Tibial nerve (tissue), 4 donors: ENCODE measurements around the gene FER1L5. TPM values are rescaled to one million over a fixed set of nuclear protein-coding genes. Genes with fewer than 3 reads are reported as not detected.

ENCODE experiments used
- DNase-seq, 2 donors: peaks; one replicate each; pipeline ENCODE4 v3.0.0-alpha.2; 2019; ENCODE audit warnings: low spot score in 2 of 2
- H3K27ac ChIP-seq, 4 donors: fragments of 200-600 bp; sonication (generic) in 3 of 4; one replicate each; pipeline ENCODE4 v1.5.1; 2017 to 2019; ENCODE audit warnings: mild to moderate bottlenecking in 1 of 4
- H3K27me3 ChIP-seq, 2 donors: fragments of 200-600 bp; sonication (generic) in 1 of 2; one replicate each; pipeline versions ENCODE4 v1.5.1 to v1.6.0; 2017 to 2019
- H3K36me3 ChIP-seq, 3 donors: fragments of 200-600 bp; sonication (generic); one replicate each; pipeline ENCODE4 v1.5.1; 2018 to 2019
- H3K4me1 ChIP-seq, 4 donors: fragments of 200-600 bp; sonication (generic) in 3 of 4; one replicate each; pipeline ENCODE4 v1.5.1; 2017 to 2019
- H3K4me3 ChIP-seq, 4 donors: fragments of 200-600 bp; sonication (generic) in 3 of 4; one replicate each; pipeline ENCODE4 v1.5.1; 2017 to 2019; ENCODE audit warnings: mild to moderate bottlenecking in 1 of 4, moderate library complexity in 1 of 4
- H3K9me3 ChIP-seq, 4 donors: fragments of 200-600 bp; sonication (generic) in 3 of 4; one replicate each; pipeline ENCODE4 v1.5.1; 2017 to 2019
- EP300 ChIP-seq, 2 donors: sonication (generic); formaldehyde crosslinking; IDR thresholded peaks; one replicate each; pipeline ENCODE4 v1.6.1; 2017; ENCODE audit warnings: antibody characterized with exemption in 2 of 2, mild to moderate bottlenecking in 1 of 2
- POLR2A ChIP-seq, 2 donors: fragments of 450-650 bp; IDR thresholded peaks; one replicate each; pipeline ENCODE4 v1.6.1; 2017; ENCODE audit warnings: antibody characterized with exemption in 2 of 2, mild to moderate bottlenecking in 2 of 2, moderate library complexity in 2 of 2
- WGBS, 2 donors: methylation state at CpG; one replicate each; pipeline ENCODE4 v1.1.5; 2018; 5-methylcytosine and 5-hydroxymethylcytosine counted together
- total RNA-seq, 4 donors: library from RNA; depleted of rRNA; stranded (reverse); fragments of >200 nt; gene quantifications; one replicate each; pipeline ENCODE4 v1.1.0, GENCODE V29; 2016
- TF ChIP-seq, protein P1 (sequence below), 5 experiments: fragments of 200-600 bp in 3 of 5; fragments of 450-650 bp in 2 of 5; sonication (generic) in 3 of 5; IDR thresholded peaks; one replicate each; pipeline ENCODE4 v1.5.1; 2016 to 2019; ENCODE audit warnings: antibody characterized with exemption in 5 of 5, mild to moderate bottlenecking in 3 of 5, moderate library complexity in 2 of 5

The FER1L5 gene
- total RNA-seq, 4 donors from 2014 or later = 0.20 to 0.60 TPM; not detected in 2

DNA sequence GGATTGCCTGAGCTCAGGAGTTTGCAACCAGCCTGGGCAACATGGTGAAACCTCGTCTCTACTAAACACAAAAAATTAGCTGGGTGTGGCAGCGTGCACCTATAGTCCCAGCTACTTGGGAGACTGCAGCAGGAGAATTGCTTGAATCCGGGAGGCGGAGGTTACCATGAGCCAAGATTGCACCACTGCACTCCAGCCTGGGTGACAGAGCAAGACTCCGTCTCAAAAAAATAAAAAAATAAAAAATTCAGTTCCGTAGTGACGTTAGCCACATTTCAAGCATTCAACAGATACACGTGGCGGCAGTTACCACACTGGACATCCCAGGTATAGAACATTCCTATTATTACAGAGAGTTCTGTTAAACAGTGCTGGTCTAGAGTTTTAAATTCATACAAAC, 8.9 kb upstream of the FER1L5 start:
- Histone ChIP-seq H3K9me3 (no peaks in the 10 kb centered on the region), H3K4me1 (peaks cover 0 to 72% (median 20%) of the 10 kb centered on the region in 4 donors), H3K36me3 (peaks cover 5 to 65% (median 5%) of the 10 kb centered on the region in 3 donors), H3K27ac (no peak overlapping the region), H3K27me3 (no peaks in the 10 kb centered on the region), H3K4me3 (no peak overlapping the region)
- DNase-seq = no peak
- TF ChIP-seq POLR2A (IDR thresholded peaks at IDR 0.05) (no peak), EP300 (IDR thresholded peaks at IDR 0.05) (no peak)
- TF ChIP-seq, protein P1, sequence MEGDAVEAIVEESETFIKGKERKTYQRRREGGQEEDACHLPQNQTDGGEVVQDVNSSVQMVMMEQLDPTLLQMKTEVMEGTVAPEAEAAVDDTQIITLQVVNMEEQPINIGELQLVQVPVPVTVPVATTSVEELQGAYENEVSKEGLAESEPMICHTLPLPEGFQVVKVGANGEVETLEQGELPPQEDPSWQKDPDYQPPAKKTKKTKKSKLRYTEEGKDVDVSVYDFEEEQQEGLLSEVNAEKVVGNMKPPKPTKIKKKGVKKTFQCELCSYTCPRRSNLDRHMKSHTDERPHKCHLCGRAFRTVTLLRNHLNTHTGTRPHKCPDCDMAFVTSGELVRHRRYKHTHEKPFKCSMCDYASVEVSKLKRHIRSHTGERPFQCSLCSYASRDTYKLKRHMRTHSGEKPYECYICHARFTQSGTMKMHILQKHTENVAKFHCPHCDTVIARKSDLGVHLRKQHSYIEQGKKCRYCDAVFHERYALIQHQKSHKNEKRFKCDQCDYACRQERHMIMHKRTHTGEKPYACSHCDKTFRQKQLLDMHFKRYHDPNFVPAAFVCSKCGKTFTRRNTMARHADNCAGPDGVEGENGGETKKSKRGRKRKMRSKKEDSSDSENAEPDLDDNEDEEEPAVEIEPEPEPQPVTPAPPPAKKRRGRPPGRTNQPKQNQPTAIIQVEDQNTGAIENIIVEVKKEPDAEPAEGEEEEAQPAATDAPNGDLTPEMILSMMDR (IDR thresholded peaks at IDR 0.05) = no peak
- 88 to 91% methylated on average over 9 of the region's 9 CpGs for WGBS, 2 donors

DNA sequence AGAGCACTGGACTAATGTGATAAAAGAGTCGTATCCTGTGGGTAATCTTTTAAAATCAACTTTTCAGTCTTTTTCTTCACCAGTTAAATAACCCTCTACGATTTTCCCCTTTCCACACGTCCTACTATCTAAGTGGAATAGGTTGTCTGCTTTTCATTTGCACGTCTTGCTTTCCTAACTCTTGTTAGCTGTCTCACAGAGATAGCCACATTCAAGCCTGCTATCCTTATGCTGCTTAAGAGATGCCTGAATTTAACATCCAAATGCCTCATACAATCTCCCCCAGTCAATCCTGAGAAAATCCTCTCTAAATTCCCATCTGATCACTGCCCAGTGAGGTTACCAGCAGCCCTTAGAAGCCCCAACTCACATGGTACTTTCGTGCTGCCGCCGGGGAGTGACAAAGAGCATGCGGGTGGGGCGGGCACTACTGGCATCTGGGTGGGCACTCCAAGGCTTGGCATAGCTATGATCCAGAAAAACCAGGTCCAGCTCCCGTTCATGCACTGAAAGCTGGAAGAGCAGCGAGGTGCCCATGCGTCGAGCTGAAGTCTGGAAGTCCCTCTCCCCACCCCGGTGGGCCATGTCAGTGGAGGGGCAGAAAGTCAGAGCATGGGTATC, 5.9 kb upstream of the FER1L5 start:
- peaks cover 0 to 61% (median 20%) of the 10 kb centered on the region in 4 donors for H3K4me1 ChIP-seq
- peak overlapping the region; percentile 66 to 93 (median 78) for H3K4me3 ChIP-seq
- H3K27ac ChIP-seq = peak overlapping the region in 3 of 4 donors; percentile 93 to 96 (median 95)
- peaks cover 0 to 36% (median 0%) of the 10 kb centered on the region in 3 donors for H3K36me3 ChIP-seq
- DNase-seq = no peak
- H3K9me3 ChIP-seq = no peaks in the 10 kb centered on the region
- TF ChIP-seq EP300 (IDR thresholded peaks at IDR 0.05) (no peak), POLR2A (IDR thresholded peaks at IDR 0.05) (no peak)
- TF ChIP-seq, protein P1 (IDR thresholded peaks at IDR 0.05) = no peak
- H3K27me3 ChIP-seq = no peaks in the 10 kb centered on the region
- 30 to 31% methylated on average over 14 of the region's 14 CpGs for WGBS, 2 donors

DNA sequence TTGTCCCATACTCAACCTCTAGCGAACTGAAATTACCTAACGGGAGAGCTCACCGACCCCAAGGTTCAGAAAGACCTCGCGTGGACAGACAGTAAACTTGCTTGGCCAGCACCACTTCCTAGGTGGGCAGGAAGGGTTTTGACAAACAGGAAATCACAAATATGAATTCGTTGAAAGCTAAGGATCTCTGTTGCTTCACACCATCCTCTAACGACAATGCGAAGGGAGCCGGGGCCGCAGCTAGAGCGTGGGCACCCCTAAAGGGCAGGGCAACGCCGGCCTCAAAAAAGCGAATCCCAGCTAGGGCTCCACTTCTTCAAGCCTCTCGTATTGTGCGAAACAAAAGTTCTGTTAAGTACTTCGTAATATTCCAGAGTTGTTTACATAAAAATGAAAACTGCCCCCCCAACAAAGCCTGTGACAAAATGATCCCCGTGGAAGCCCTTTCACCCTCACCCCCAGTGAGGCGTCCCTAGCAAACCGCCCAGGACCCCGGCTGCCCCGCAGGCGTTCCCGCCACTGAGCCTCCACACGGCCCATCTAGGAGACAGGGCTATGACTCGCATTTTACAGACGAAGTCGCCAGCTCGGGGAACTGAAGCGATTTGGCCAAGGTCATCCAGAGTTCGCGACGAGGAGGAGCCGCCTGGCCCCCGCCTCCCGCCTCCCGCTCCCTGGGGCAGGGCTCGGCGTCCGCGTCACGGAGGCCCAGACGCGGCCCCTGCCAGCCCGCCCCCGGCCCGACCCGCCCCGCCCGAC, 5.0 kb upstream of the FER1L5 start:
- Histone ChIP-seq H3K4me1 (peaks cover 0 to 55% (median 20%) of the 10 kb centered on the region in 4 donors), H3K36me3 (peaks cover 0 to 27% (median 0%) of the 10 kb centered on the region in 3 donors), H3K27ac (peak overlapping the region; percentile 93 to 96 (median 95)), H3K4me3 (peak overlapping the region; percentile 66 to 93 (median 78)), H3K27me3 (no peaks in the 10 kb centered on the region), H3K9me3 (no peaks in the 10 kb centered on the region)
- DNase-seq = peak; percentile 53 to 56
- TF ChIP-seq EP300 (IDR thresholded peaks at IDR 0.05) = no peak
- no peak for TF ChIP-seq POLR2A (IDR thresholded peaks at IDR 0.05)
- TF ChIP-seq, protein P1 (IDR thresholded peaks at IDR 0.05) = no peak
- WGBS, 2 donors = 0% methylated on average over 30 to 37 of the region's 50 CpGs

DNA sequence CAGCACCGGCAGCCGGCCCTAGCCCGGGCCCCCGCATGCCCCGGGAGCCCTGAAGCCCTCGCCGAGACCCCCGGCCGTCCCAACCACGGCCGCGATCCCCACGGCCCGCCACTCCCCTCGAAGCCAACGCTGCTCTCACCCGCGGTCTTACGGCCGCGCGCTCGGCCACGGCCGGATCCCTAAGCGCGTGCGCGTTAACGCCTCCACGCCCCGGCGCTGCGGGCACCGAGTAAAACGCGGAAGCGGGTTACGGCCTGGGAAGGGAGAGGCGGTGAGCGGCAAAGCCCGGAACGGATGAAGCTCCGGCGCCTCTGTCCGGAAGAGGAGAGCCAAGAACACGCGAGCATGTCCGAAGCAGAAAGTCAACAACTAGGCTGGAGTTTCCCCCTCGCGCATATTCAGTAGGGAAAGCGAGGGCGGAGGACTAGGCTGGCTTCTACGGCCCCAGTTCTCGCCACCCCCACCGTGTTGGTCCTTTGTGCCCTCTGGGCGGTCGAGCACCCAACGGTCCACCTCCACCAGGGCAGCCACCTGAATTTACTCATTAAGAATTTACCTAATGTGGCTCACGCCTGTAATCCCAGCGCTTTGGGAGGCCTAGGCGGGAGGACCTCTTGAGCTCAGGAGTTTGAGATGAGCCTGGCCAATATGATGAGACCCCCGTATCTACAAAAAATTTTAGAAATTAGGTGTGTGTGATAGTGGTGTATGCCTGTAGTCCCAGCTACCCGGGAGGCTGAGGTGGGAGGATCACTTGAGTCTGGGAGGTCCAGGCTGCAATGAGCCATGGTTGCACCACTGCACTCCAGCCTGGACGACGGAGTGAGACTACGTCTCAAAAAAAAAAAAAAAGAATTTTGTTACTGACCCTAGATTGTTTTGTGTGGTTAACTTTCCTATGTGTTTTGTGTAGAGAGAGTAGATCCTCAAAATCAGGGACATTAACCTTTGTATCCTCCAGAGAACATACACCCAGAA, 4.1 kb upstream of the FER1L5 start, which contains the start of gene KANSL3:
Gene KANSL3, minus strand, starts transcription at position 169 of the 978 bp plus-strand sequence. CDS start 1,177 bp downstream, outside the sequence.
- no peaks in the 10 kb centered on the region for H3K9me3 ChIP-seq
- H3K36me3 ChIP-seq = peaks cover 0 to 18% (median 0%) of the 10 kb centered on the region in 3 donors
- no peaks in the 10 kb centered on the region for H3K27me3 ChIP-seq
- DNase-seq = peak; percentile 77 to 81
- 13 to 15% methylated on average over 34 to 40 of the region's 67 CpGs for WGBS, 2 donors
- H3K4me3 ChIP-seq = peak within 1 kb of the TSS; percentile 66 to 93 (median 78)
- H3K27ac ChIP-seq = peak within 1 kb of the TSS; percentile 93 to 96 (median 95)
- H3K4me1 ChIP-seq = peaks cover 0 to 51% (median 20%) of the 10 kb centered on the region in 4 donors
- TF ChIP-seq POLR2A (IDR thresholded peaks at IDR 0.05) = peak; percentile 96 to 100
- peak; percentile 90 to 99 for TF ChIP-seq EP300 (IDR thresholded peaks at IDR 0.05)
- TF ChIP-seq, protein P1 (IDR thresholded peaks at IDR 0.05) = peak in 2 of 5 experiments; percentile 63 to 84
